ENCODE results near the gene GOLGA6B. TPM values are rescaled to one million over a fixed set of nuclear protein-coding genes. Genes with fewer than 3 reads are reported as not detected.
"Not testable (repeated sequence)": the region's sequence is repeated elsewhere in the genome, so short reads cannot be mapped to it uniquely, and the experiment has no call there.

The GOLGA6B gene
- total RNA-seq, 1 donor from 2014 or later, result not detected

DNA sequence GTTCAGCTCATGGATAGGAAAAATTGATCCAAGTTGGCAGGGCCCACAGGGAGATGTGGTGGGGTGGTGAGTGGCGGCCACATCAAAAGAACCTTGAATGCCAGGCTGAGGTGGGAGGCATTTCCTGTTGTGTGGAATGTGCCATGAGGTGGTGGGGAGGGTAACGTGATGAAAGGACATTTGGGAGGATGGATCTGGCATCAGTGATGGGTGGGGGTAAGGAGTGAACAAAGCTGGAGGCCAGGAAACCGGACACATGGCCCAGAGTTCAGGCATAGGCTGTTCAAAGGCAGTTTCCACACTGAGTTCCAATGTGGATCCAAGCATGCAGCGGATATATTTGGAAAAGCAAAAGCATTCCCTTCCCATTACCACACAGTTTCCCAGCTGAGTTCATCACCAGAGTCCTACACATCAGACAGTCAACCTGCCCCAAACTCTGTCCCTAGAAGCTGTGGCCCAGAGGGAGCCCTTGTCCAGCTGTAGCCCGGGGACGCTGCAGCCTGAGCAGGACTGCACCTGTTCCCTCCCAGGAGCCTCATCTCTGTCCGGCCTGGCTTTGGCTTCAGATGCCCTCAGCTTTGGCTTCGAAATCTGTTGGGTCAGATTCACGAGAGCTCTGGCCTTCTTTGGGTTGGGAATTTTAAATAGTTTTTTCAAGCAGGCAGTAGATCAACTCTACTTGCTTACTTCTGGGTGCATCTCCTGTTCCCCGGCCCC lies 37.8 kb upstream of the GOLGA6B start:
- no peak for DNase-seq
- no peak overlapping the region for H3K27ac Mint-ChIP-seq (ENCODE audit: unreplicated experiment)
- H3K4me1 Mint-ChIP-seq (ENCODE audit: low read depth, unreplicated experiment), result peaks cover 3% of the 10 kb centered on the region
- H3K27me3 Mint-ChIP-seq (ENCODE audit: unreplicated experiment), result peaks cover 2% of the 10 kb centered on the region
- H3K36me3 Mint-ChIP-seq (ENCODE audit: unreplicated experiment), result no peaks in the 10 kb centered on the region
- TF ChIP-seq, protein P1, sequence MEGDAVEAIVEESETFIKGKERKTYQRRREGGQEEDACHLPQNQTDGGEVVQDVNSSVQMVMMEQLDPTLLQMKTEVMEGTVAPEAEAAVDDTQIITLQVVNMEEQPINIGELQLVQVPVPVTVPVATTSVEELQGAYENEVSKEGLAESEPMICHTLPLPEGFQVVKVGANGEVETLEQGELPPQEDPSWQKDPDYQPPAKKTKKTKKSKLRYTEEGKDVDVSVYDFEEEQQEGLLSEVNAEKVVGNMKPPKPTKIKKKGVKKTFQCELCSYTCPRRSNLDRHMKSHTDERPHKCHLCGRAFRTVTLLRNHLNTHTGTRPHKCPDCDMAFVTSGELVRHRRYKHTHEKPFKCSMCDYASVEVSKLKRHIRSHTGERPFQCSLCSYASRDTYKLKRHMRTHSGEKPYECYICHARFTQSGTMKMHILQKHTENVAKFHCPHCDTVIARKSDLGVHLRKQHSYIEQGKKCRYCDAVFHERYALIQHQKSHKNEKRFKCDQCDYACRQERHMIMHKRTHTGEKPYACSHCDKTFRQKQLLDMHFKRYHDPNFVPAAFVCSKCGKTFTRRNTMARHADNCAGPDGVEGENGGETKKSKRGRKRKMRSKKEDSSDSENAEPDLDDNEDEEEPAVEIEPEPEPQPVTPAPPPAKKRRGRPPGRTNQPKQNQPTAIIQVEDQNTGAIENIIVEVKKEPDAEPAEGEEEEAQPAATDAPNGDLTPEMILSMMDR (IDR thresholded peaks at IDR 0.05; ENCODE audit: partially characterized antibody, unreplicated experiment), result no peak
- no peaks in the 10 kb centered on the region for H3K9me3 Mint-ChIP-seq (ENCODE audit: unreplicated experiment)
- H3K4me3 Mint-ChIP-seq (ENCODE audit: unreplicated experiment), result no peak overlapping the region

DNA sequence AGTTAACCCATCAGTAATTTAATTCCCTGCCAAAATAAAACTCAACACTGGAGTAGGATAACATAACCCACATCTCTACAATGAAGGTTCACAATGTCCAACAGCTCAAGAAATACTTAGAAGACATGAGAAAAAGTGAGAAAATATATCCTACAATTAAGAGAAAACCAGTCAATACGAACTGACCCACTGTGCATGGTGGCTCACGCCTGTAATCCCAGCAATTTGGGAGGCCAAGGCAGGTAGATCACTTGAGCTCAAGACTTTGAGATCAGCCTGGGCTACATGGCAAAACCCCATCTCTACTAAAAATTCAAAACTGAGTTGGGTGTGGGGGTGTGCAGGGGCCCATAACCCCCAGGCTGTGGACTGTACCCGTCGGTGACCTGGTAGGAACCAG lies 30.6 kb upstream of the GOLGA6B start:
- H3K27me3 Mint-ChIP-seq (ENCODE audit: unreplicated experiment); H3K4me1 Mint-ChIP-seq (ENCODE audit: low read depth, unreplicated experiment): not testable (repeated sequence)

DNA sequence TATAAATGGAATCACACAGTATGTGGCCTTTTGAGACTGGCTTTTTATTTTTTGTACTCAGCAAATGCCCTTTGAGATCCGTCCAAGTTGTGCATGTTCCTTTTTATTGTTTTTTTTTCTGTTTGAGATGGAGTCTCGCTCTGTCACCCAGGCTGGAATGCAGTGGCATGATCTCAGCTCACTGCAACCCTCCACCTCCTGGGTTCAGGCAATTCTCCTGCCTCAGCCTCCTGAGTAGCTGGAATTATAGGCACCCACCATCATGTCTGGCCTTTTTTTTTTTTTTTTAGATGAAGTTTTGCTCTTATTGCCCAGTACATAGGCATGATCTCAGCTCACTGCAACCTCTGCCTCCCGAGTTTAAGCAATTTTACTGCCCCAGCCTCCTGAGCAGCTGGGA lies 28.3 kb upstream of the GOLGA6B start:
- not testable (repeated sequence) for H3K36me3 Mint-ChIP-seq (ENCODE audit: unreplicated experiment)

More for the DNA sequence above, 30.6 kb upstream of the GOLGA6B start:
- not testable (repeated sequence) for H3K27ac Mint-ChIP-seq (ENCODE audit: unreplicated experiment); H3K36me3 Mint-ChIP-seq (ENCODE audit: unreplicated experiment); DNase-seq; H3K4me3 Mint-ChIP-seq (ENCODE audit: unreplicated experiment); H3K9me3 Mint-ChIP-seq (ENCODE audit: unreplicated experiment)

DNA sequence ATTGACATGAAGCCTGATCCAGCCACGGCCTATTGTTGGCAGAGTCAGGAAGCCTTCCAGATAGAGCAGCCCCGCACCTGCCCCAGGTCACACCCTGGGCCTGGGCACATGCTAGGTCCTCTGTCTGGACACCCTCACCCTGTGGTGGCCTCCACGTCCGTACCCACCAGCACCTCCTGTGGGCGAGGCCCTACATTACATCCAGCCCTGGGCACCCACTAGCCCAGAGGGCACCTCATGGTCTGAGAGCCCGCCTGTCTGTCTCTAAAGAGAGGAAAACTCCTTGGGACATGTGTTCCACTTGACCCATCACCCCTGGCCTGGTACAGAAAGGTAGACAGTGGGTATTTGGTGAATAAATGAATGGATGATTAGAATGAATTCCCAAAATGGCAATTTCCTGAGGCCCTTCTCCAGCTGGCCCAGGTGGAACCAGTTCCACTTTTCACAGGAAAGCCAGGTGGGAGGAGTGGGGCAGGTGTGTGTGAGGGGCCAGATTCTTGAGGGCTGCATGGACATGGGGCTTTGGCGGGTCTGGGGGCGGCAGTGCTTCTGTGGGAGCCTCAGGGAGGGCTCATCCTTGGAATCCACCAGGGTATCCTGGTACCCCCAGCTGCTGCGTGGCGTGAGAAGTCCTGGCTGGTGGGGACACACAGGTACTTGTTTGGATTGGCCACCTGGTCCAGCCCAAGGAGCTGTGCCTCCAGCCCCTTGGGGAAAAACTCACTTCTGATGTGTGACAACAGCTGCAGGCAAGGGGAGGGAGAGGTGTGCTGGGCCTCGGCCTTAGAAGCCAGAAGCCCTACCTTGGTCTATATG lies 26.0 kb upstream of the GOLGA6B start:
- TF ChIP-seq, protein P1 (IDR thresholded peaks at IDR 0.05; ENCODE audit: partially characterized antibody, unreplicated experiment), result peak; percentile 30
- not testable (repeated sequence) for H3K27me3 Mint-ChIP-seq (ENCODE audit: unreplicated experiment); H3K27ac Mint-ChIP-seq (ENCODE audit: unreplicated experiment); H3K9me3 Mint-ChIP-seq (ENCODE audit: unreplicated experiment); H3K36me3 Mint-ChIP-seq (ENCODE audit: unreplicated experiment); H3K4me3 Mint-ChIP-seq (ENCODE audit: unreplicated experiment); H3K4me1 Mint-ChIP-seq (ENCODE audit: low read depth, unreplicated experiment)
- DNase-seq, result peak; percentile 34

More for the DNA sequence above, 28.3 kb upstream of the GOLGA6B start:
- H3K4me3 Mint-ChIP-seq (ENCODE audit: unreplicated experiment); H3K9me3 Mint-ChIP-seq (ENCODE audit: unreplicated experiment); H3K27ac Mint-ChIP-seq (ENCODE audit: unreplicated experiment); H3K27me3 Mint-ChIP-seq (ENCODE audit: unreplicated experiment); H3K4me1 Mint-ChIP-seq (ENCODE audit: low read depth, unreplicated experiment); DNase-seq: not testable (repeated sequence)

DNA sequence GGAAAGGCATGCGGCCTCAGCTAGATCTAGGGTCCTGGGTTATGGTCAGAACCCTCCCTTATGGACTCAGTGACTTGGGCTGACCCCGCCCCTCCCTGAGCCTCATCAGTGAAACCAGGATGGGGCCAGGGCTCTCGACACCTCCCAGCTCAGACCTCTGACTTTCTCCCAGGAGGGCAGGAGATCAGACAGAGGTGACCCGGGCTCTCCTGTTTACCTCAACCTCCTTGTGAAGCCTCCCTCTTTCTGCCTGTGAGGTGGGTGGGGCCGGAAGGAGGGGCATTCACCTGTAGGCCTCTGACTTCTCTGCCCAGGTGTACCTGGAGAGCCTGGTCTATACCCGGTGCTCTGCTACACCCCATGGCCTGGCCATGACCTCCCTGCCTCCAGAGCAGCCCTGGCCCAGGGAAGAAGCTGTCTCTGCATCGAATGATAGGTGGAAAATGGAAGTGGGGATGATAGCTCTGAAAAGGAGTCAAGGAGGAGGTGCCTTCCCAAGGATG lies 25.4 kb upstream of the GOLGA6B start:
- not testable (repeated sequence) for H3K9me3 Mint-ChIP-seq (ENCODE audit: unreplicated experiment); H3K27ac Mint-ChIP-seq (ENCODE audit: unreplicated experiment); DNase-seq; H3K4me1 Mint-ChIP-seq (ENCODE audit: low read depth, unreplicated experiment); H3K4me3 Mint-ChIP-seq (ENCODE audit: unreplicated experiment); H3K36me3 Mint-ChIP-seq (ENCODE audit: unreplicated experiment); H3K27me3 Mint-ChIP-seq (ENCODE audit: unreplicated experiment)

DNA sequence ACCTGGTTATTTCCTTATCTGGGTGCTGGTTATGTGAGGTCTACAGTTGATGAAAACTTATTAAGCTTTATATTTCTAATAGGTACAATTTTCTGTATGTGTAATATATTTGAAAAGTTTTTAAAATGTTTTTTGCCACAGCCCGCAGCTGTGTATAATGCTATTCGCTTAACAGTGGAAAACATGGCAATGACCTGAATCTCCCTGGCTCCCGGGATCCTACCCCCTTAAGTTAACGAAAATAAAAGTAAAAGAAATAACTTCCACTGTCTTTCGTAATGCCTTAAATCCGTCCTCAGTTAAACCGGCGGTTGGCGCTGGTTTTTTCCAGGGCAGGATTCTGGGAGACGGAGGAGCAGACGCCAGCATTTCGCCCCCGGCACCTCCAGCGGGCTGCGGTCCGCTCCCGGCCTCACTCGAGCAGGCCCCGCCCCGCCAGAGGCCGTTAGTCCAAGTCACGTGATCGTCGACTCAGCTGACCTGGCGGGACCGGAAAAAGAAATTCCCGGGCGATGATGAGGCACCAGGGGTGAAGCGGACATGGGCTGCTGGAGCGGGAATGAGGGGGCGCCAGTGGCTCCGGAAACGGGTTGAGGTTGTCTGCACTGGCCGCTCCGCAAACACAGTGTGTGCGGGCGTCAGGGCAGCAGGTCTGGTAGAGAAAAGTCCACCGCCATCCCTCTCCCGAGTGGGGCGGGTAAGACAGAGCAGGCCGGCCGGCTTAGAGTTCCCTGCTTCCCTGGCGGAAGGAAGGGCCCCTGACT lies 17.8 kb upstream of the GOLGA6B start:
- not testable (repeated sequence) for H3K4me3 Mint-ChIP-seq (ENCODE audit: unreplicated experiment); H3K9me3 Mint-ChIP-seq (ENCODE audit: unreplicated experiment); H3K27me3 Mint-ChIP-seq (ENCODE audit: unreplicated experiment); H3K27ac Mint-ChIP-seq (ENCODE audit: unreplicated experiment); H3K4me1 Mint-ChIP-seq (ENCODE audit: low read depth, unreplicated experiment); H3K36me3 Mint-ChIP-seq (ENCODE audit: unreplicated experiment)
- peak; percentile 81 for DNase-seq

DNA sequence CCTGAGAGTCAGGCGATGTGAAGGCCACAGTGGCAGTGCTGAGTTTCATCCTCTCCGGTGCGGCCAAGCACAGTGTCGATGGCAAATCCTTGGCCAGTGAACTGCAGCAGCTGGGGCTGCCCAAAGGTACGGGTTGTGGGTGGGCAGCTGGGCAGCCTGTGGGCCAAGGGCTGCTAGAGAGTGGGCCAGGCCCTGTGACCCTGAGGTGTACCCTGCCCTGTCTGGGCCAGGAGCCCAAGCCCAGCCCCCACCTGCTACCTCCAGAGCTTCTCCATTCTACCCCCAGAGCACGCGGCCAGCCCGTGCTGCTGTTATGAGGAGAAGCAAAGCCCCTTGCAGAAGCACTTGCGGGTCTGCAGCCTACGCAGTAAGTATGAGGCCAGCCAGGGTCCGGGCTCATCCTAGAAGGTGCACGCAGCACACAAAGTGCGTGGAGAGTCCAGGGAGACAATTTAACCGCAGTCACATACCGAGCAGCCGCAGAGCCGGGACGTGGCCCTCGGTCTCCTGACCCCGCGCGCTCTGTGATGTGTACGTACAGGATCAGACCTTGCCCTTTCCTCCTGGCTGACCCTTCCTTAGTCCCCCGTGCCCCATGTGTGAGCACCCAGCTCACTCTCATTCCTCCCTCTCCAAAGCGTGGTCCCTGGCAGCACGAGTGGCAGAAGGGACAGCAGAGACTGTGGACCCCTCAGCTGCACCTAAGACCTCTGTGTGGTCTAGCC lies 14.6 kb upstream of the GOLGA6B start:
- not testable (repeated sequence) for H3K4me1 Mint-ChIP-seq (ENCODE audit: low read depth, unreplicated experiment); H3K9me3 Mint-ChIP-seq (ENCODE audit: unreplicated experiment); DNase-seq; H3K36me3 Mint-ChIP-seq (ENCODE audit: unreplicated experiment); H3K27ac Mint-ChIP-seq (ENCODE audit: unreplicated experiment); H3K4me3 Mint-ChIP-seq (ENCODE audit: unreplicated experiment); H3K27me3 Mint-ChIP-seq (ENCODE audit: unreplicated experiment)

DNA sequence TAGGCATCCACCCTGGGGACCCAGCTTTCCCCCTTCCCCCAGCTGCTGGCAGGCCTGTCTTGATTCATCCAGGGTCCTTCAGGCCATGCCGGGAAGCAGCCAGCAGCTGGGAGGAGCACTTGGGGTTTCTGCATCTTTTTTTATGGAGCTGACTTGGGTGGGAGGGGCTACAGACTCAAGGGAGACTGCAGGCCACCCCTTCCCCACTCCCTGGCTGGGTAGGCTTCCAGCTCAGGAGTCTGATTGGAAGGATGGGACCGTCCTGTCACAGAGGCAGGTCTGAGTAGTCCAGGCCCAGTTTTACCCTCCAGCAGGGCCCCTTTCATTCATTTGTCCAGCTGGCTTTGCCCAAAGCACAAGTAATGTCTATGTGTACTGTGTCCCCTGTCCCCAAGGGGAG lies 12.2 kb upstream of the GOLGA6B start:
- not testable (repeated sequence) for H3K9me3 Mint-ChIP-seq (ENCODE audit: unreplicated experiment); H3K4me3 Mint-ChIP-seq (ENCODE audit: unreplicated experiment); H3K27ac Mint-ChIP-seq (ENCODE audit: unreplicated experiment); H3K27me3 Mint-ChIP-seq (ENCODE audit: unreplicated experiment); H3K4me1 Mint-ChIP-seq (ENCODE audit: low read depth, unreplicated experiment); DNase-seq; H3K36me3 Mint-ChIP-seq (ENCODE audit: unreplicated experiment)

DNA sequence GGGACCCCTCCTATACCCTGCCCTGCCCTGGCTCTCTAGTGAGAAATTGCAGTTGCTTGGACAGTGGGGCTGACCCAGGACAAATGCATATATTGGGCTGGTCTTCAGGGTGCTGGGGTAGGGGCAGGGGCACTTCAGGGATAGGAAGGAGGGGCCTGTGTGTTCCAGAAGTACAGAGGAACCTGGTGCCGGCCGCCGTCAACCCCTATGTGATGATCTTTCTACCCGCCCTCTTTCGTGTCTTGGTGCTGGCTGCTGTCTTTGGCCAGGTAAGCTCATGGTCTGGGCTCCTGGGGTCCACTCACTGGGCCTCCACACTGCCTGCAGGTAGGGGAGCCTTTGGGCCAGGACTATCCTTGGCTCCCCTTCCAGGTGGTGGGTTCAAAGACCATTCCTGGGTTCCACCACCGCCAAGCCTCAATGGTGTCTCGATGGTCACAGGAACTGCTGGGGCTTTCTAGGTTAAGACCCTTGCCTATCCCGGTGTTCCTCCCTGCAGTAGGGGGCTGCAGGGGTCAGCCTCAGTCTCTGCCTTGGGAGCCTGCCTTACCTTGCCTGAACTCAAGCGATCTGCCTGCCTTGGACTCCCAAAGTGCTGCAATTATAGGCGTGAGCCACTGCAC lies 5.8 kb upstream of the GOLGA6B start:
- not testable (repeated sequence) for H3K36me3 Mint-ChIP-seq (ENCODE audit: unreplicated experiment); H3K27ac Mint-ChIP-seq (ENCODE audit: unreplicated experiment); H3K27me3 Mint-ChIP-seq (ENCODE audit: unreplicated experiment); H3K9me3 Mint-ChIP-seq (ENCODE audit: unreplicated experiment); H3K4me1 Mint-ChIP-seq (ENCODE audit: low read depth, unreplicated experiment); H3K4me3 Mint-ChIP-seq (ENCODE audit: unreplicated experiment)
- peak; percentile 9 for DNase-seq

Measured in glutamatergic neuron (in vitro differentiated cells).